CD4-positive, alpha-beta T cell treated with Interleukin-12 subunit alpha and Interleukin-12 subunit beta, for 1 hour (primary cell): ENCODE data around the gene SND1.
"Not testable (repeated sequence)": the region's sequence is repeated elsewhere in the genome, so short reads cannot be mapped to it uniquely, and the experiment has no call there.

ENCODE experiments used
- DNase-seq: peaks from one replicate; pipeline ENCODE4 v3.0.0-alpha.2; 2020

Gene SND1

DNA sequence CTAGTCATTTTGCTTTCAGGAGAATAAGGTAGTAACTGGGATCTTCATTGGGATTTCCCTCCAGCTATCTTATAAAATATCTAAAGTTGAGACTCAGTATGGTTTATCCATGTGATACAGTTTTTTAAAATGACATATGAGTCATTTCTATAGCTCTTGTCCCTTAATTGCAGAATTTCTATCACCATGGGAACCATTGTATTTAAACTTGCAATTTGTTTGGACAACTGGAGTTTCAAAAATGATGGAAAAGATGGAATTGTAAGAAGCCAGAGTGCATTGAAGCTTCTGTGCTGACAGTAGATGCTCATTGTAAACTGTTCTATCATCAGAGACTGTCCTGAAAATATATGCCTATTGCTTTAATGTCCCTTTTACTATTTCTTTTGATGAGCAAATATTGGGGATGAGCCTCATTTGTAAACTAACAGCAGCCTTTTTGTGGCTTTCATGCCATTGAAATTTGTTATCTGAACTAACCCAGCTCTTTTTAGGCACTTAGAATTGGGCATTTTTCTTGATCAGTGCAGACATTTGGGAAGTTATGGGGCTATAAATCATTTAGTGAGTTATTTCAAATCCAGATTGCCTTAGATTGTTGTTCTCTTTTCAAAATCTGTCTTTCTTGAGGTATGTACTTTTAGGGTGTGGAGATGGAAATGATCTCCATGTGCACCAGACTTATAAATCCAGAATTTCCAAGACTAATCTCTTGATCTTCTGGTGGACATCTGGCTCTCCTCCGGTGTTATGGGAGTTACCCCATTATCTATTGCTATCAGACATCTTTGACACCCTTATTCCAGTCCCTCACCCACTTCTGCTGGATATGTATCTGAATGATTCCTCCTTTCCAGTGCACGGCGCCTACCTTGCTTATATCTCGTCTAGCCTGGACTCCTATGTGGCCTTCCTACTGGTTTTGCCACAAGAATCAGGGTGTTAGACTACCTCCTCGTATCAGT lies 159.0 kb downstream of the SND1 start:
- DNase-seq: no peak

DNA sequence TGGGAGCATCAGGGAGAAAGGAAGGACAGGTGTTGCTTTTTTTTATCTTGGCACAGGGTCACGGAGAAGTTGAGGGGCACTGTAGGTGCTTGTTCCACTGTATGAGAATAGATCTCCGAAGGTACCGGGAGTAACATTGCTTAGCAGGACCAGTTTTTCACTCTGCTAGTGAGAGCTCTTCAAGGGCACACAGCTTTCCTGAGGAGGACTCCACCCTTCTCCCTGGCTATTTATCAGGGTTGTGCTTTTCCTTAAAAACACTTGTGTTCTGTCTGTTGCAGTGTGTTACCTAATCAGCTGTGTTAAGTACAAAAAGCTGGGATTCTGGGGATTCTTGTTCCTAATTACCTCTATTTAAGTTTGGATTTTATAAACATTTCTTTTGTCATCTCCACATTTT lies 160.5 kb downstream of the SND1 start:
- no peak for DNase-seq

DNA sequence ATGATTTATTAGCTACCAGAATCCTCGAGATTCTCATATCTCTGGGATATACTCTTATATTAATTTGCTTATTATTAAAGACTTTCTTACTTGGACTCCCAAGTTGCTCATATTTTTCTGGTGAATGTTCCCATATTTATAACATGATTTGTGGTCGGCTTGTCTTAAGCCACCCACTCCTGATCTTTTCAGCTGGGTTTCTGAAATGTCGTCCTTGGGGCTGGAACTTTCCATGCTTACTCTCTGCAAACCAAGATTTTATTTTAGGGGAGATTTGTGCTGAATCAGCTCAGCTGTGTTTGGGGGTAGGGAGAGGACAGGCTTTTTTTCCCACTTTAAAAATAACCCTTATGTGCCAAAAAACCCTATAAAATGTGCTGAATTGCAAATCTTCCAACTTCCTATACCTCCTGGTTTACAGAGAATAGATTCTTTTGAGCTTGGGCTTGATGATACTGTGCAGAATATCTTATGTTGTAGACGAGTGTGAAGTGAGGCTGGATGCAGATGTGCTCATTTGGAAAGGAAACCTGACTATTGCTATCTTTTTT lies 162.1 kb downstream of the SND1 start:
- no peak for DNase-seq

DNA sequence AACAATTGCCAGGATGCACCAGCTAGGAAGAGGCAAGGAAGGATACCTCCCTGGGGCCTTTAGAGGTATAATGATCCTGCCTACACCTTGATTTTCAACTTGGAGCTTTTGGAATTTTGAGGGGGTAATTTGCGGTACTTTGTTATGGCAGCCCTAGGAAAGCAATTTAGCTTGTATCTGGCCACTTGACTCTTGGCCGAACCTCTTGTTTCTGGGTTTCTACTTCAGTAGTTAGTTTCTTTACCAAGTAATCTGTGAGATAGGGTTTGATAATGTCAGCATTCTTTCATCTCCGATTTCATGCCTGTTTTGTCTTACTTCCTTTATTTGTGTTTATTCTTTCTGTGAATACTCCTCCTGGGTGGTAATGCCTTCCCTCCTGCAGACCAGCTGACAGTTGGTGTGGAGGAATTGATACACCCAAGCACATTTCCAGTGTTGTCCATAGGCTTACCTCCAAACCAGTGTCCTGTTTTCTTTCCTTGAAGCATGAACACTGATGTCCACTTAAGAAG lies 163.7 kb downstream of the SND1 start:
- no peak for DNase-seq

DNA sequence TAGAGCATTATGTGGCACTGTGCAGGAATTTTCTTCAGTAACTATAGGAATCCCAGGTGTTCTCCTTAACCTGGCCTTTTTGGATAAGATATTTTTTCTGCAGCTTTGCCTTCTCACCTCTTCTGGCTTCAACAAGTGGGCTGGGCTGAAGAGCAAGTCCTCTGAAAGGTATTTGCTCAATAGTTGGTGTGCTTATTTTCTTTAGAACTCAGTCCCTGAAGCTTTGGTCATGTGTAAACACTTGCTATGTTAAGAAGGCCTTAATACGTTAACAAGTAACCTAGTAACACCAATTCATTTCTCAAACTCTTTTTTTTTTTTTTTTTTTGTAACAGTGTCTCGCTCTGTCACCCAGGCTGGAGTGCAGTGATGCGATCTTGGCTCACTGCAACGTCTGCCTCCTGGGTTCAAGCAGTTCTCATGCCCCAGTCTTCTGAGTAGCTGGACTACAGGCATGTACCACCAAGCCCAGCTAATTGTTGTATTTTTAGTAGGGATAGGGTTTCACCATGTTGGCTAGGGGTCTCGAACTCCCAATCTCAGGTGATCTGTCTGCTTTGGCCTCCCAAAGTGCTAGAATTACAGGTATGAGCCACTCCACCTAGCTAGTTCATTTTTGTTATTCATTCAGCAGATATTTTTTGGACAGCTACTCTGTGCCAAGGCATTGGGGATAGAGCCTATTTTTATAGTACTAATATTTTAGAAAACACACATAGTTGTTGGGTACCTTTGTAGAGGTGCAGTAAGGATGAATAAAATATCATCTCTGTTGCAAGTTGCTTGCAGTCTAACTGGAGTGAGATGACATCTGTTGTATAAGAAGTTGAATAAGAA lies 164.6 kb downstream of the SND1 start:
- DNase-seq: no peak

DNA sequence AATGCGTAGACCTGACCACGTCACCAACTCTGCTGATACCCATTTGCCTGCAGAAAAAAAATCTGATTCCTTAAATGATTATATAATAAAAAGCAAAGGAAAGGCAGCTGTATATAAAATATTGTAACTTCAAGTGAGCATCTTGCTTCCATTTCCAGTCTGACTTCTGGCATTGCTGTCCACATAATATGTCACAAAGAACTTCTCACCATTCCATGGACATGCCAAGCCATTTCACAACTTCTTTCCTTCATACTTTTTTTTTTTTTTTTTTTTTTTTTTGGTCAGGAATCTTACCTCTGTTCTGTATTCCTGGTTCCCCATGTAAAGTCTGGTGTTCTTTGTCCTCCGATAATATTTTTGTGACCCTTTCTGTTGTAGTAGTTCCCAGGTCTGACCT lies 165.5 kb downstream of the SND1 start:
- DNase-seq: no peak

DNA sequence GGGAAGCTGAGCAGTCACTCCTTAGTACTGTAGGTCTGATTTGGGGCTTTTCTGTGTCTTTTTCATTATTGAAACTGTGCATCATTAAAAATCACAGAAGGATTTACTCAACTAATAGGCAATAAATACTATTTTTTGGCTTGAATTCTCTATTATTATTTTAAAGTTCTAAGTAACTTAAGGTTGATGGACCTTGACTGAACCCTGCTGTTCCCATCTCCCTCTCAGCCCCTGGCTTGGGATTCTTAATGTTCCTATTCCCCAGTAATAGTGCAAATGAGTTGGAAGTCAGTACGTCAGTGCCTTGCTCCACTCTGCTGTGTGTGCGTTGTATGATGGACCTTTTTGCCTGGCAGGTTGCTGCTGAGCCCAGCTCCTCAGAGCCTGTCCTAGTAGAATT lies 166.3 kb downstream of the SND1 start:
- no peak for DNase-seq

DNA sequence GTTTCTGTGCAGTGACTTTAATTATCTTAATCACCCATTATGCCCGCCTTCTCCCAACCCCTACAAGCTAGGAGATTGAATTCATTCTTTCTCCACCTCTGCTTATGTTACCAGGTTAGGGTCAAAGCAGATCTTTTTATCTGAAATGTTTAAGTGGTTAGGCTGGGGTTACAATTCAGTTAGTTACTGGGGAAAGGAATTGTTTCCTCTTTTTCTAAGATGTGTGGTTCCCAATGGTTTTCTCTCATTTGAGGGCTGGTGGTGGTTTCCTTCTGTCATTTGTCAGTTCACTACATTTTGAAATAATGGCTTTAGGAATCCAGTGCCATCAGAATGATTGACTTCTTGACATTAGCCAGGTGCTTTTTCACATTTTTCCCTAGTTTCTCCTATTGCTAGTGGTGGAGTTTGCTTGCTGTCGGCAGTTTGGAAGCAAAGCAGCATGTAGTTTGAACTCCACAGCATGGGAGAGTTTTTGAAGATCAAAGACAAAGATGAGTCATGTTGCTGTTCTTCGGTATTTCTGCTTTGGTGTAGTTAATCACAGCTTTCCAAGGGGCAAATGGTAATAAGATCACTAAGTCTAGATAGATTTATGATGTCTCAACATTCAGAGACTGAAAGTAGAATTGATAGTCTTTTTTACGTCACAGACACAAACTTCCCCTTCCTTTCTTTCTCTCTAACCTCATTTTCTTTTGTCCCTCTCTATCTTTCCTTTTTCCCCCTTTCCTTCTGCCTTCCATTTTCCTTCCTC lies 168.2 kb downstream of the SND1 start:
- no peak for DNase-seq

DNA sequence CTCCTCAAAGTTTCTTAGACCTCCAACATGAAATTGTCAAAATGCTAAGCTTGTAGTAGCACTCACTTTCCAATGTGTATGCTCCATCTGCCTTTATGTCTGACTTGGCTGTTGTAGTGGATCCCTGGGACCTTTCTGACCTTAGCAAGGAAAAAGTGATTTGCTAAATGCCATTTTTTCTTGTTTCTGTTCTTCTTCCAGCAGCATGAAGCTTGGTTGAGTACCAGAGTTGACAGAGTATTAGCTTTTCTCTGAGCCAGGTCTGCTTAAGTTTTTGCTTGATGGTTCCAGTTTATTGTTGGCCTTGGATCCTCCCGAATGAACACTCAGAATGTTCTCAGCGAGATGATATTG lies 168.7 kb downstream of the SND1 start:
- no peak for DNase-seq

DNA sequence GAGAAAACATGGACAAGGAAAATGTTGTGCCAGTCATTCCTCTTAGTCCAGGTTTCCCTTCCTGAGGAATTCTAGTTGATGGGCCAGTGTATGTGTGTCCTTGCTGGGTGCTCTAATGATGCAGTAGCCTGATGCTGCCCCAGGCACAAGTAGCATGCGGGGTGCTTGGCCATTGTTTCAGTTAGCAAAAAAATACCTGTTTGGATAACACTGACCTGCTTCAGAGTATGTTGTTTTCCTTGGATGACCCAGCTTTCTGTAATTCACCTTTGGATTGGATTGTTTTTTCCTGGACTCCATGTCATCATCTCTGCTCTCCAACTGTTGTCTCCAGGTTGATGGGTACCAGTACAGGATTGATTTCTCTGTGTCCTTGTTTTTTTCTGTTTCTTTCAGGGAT lies 169.2 kb downstream of the SND1 start:
- DNase-seq: no peak

DNA sequence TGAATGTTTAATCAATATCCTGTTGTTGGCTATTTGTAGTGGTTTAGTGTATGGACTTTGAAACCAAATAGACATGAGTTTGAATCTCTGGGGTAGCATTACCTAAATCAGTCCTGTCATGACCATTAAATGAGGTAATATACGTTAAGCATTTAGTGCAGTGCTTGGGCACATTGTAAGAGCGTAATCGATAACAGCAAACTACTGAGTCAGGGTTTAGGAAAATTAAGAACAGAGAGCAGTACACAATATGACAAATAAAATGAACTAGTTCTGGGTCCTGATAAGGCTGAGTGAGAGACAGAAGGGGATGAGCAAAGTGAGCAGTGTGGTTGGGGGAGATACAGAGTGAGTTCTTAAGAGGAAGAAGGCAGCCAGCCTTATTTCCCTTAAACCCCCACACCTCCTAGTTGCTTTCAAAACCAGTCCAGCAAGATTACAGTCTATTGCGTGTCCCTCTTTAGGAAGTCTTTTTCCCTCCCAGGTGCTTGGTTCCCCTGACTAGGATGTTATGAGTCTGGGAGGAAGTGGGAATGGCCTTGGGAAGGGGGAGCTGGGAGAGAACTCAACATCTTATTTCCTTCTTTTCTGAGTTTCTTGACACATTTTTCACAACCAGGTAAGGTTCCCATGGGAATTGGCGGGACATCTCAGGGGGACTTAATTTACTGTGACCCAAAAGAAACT lies 171.0 kb downstream of the SND1 start:
- DNase-seq: no peak

DNA sequence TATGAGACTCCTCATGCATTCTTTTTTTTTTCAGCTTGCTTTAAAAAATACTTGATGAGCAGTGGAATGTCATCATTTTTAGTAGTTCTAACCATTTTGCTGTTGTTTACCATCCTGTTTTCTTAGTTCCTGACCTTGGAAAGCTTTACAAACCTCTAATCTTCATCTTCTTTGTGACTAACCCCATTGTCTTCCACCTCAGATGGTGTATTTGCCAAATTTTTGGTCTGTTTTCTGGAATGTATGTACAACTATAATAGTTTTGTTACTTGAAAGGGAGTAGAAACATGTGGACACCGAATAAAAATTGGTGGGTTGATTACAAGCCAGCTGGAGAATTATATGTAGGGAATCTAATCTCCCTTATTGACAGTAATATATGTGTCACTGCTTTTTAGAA lies 172.7 kb downstream of the SND1 start:
- DNase-seq: no peak

DNA sequence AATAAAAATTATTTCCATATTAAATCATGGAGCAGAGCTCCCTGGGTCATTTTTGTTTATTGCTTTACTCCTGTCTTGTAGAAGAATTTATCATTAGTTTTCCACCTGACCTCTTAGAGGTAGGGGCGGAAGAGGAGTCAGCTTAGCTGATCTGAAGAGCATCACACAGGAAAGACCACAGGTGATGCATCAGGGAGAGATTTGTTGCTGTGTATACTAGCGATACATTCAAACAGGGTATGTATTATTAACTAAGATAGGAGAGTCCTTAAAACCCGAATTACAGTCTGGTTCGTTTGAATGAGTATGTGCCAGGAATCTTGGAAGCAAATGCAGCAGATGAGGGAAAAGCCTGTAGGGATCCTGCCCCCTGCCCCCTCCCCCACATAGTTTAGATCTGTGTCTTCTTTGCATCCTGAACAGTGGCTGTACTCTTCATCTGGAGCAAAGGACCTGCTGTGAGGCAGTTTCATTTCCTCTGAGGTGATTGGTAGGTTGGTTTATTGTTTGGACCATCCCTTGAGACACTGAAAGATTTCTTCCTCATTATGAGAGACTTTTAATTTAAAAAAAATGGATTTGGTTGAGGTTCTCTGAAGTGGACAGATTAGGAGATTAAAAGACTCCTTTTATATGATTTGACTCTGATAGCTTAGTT lies 177.0 kb downstream of the SND1 start:
- DNase-seq: no peak

DNA sequence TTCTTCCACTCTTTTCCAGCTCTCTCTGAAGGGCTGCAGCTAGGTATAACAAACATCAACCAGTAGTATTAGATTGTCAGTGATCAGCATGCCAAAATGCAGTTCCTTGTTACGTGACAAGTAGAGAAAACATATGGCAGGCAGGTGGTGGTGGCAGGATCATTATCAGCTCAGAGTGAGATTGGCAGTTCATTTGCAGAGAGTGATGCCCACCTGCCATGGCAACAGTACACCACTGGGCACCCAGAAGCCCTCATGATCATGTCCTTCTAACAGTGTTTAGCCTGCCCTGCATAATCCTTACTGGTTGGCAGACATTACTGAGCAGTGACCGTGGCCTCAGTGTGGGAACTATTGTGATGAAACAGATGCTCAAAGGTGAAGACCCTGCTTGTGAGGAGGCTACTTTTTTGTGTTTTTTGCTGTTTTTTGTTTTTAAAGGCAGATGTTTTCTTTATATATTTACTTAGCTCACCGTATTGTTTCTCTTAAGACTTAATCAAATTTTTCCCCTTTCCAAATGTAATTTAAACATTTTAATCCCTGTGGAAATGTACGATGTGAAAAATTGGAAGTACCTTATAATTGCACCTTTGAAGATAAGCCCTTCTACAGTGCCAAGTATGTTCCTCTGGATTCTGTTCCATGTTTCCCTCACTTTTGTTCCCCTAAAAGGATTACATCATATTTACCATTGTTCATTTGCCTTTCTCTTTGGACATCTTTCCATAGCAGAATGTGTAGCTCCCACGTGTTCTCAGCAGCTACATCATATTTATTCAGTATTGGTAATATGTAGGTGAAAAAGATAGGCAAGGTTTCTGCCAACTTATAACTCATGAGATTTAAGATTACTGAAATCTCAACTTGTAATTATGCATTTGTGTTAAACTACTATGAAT lies 179.6 kb downstream of the SND1 start:
- no peak for DNase-seq

DNA sequence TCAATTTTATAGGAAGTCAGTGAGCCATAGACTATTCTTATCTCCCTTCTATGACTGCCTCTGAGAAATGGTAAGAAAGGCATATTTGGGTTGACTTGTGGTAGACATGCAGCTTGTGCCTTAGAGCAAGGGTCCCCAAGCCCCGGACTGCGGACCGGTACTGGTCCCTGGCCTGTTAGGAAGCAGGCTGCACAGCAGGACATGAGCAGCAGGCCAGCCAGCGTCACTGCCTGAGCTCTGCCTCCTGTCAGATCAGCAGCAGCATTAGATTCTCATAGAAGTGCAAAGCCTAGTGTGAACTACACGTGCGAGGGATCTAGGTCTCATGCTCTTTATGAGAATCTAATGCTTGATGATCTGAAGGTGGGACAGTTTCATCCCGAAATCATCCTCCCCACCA lies 180.6 kb downstream of the SND1 start:
- DNase-seq: no peak

DNA sequence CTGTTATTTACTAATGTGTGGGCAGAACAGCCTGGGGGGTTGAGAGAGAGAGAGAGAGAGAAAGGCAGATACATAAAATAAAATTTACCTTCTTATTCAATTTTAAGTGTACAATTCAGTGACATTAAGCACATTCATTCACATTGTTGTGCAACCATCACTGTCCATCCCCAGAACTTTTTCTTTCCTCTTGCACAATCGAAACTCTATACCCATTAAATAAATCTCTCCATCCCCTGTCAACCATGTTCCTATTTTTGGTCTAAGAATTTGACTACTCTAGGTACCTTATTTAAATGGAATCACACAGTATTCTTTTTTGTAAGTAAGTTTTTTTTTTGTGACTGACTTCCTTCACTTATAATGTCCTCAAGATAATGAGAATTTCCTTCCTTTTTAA lies 181.6 kb downstream of the SND1 start:
- DNase-seq: no peak

DNA sequence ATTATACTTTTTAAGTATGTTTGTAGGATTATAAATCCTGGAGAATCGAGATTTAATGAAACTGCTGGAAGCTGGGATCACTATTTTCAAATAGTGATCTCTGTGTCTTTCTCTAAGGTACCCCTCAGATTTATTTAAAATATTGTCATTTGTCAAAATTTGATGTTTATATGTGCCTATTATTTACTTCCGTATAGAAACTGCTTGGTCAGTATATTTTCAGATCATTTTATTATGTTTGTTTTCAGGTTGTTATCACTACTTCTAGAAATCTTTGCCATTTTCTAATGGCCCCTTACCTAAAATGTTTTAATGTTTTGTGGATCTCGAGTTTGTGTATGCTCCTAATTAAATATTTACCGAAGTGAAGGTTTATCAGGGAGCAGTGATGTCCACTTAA lies 183.7 kb downstream of the SND1 start:
- DNase-seq: no peak

DNA sequence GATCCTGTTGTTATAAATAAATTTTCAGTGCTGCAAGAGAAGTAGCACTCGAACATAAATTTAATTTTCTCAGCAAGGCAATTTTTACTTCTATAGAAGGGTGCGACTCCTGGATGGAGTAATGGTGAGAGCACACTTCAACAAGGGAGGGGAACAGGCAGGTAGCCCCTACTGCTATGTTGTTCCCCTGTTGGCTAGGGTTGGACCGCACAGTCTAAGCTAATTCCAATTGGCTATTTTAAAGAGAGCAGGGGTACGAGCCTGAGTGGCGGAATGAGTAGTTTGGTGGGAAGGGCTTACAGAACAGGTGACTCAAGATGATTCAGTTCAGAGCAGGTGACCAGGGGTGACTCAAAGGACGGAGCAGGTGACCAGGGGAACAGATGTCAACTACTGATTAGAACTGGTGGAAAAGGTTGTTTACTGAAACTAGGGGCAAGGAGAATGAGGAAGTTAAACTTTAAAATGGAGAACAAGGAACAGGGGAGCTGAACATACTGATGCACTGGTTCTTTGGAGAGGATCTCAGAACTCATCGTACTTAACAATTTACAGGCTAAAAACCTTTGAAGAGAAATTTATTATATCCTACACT lies 185.9 kb downstream of the SND1 start:
- not testable (repeated sequence) for DNase-seq

DNA sequence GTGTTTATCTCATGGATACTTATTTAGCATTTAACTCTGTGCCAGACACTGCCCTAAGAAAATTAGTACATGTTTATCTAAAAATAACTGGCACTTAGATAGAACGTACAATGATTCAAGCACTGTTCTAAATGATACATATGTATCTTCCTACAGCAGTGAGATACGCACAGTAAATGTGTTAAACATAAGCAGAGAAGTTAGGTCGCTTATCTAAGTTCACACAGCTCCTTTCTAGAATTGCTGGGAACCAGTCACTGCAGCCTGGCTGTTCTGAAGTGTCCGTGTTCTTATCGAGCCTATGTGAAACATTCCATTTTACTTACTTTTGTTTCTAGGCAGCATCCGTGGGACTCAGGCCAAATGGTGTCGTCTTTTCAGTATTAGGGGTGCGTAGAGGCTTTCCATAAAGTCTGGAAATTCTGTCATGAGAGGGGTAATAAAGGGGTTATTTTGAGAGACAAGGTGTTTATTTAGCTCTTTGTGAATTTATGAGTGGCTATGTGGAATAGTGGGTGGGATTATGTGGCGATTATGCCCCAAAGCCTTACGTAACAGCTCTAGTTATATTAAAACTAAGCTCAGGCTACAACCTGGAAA lies 186.9 kb downstream of the SND1 start:
- no peak for DNase-seq
